ENCODE measurements around the gene LSM14B.

Gene LSM14B

DNA sequence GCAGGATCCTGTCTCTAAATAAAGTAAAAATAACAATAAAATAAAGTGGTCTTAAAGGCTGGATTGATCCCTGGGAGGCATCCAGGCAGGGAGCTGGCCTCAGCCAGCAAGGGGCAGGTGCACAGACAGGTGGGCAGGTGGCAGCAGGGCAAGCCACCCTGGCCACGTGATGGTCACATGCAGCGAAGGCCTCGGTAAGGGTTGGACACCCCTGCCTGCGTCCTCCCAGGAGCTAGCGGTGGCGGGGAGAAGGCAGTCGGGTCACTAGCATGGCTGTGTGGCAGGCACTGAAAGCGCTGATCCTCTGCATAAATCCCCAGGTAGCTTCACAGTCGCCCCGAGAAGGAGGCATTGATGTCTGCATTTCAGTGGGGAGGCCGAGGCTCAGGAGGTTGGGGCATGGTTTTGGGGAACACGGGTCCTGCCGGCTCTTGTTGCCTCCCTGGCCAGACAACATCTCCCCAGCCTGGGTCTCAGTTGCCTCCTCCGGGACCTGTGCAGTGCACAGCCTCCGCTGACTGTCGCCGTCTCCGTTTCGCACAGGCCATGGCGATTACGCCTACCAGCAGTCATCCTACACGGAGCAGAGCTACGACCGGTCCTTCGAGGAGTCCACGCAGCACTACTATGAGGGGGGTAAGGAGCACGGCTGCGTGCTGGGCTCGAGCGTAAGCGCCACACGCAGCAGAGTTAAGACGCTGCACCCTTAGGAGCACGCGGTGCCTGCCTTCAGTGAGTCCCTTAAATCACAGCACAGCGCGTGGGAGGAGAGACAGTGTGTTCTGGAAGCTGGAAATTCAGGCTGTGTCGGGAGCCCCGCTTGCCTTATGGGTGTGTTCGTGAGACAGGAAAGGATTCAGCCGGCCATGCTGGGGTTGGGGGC is 42.8 kb downstream of the LSM14B start:
- no peak for DNase-seq

DNA sequence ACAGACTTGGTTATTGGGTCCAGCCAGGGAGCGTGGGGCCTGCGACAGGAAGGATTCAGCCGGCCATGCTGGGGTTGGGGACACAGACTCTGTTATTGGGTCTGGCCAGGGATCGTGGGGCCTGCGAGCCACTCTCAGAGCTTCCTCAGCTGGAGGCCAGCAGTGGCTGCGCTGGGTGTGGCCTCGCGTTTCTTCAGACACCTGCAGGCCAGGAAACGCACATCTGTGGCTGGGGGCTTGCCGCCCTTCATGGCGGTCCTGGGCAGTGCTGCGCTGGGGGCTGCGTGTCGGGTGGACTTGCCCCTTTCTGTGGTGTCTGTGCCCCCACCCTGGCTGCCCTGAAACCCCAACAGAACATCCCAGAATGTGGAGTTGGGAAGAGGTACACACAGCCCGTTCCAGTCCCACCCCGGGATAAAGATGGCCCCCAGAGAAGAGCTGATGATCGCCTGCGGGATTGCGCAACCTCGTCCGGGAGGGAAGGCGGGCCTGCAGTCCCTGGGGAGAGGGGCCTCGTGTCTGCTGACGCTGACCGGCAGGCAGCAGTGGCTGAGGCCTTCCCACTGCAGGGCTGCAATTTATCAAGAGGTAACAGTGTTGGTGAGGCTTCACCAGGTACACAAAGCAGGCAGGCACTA is 43.6 kb downstream of the LSM14B start:
- no peak for DNase-seq

DNA sequence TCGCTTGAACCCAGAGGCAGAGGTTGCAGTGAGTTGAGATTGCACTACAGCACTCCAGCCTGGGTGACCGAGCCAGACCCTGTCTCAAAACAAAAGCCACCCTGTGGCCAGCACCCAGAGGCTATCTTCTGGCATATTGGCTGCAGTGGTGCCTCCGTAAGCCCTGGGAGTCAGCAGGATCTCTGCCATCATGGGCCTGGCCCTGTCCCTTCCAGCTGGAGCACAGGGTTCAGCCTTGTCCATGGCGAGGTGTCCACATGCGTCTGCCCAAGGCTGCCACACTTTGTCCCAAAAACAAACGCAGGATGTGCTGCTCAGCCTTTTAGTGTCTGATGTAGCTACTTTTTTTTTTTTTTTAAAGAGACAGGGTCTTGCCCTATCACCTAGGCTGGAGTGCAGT is 45.2 kb downstream of the LSM14B start:
- no peak for DNase-seq

DNA sequence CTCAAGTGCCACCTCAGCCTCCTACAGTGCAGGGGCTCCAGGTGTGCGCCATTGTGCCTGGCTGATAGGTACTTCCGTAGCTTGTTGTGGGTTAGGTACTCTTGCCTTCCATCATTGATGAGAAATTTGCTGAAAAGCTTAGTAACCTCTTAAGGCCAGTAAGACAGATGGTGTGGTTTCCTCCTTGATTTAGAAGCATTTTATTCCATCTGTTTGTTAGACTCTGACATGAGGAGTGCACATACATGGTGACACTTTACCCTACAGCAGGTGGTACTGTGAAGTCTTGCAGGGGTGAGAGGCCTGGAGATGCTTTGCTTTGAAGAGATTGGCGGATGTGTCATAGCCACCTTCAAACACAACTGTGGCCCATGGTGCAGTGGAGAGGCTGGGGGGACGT is 45.8 kb downstream of the LSM14B start:
- no peak for DNase-seq

DNA sequence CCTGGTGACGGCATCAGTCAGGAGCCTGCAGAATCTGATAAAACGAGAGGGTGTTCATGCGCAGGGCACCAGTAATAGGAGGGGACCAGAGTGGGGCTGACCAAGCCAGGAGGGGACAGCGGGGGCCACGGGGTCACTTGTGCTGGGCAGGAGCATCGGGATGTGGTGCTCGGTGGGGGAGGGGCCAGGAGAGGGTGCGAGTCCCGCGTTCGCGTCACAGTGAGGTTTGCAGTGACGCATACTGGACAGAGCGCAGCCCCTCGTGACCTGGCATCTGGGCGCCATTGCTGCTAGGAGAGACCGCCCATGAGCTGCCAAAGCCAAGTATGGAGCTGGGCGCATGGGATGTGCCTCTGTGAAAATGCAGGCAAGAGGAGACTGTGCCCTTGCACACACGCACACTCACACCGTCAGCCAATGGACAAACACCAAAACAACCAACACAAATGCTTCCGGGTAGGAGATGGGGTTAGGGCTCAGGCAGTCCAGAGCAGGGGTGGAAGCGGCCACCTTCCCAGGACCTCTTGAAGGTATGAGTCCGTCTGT is 46.7 kb downstream of the LSM14B start:
- DNase-seq, result no peak

DNA sequence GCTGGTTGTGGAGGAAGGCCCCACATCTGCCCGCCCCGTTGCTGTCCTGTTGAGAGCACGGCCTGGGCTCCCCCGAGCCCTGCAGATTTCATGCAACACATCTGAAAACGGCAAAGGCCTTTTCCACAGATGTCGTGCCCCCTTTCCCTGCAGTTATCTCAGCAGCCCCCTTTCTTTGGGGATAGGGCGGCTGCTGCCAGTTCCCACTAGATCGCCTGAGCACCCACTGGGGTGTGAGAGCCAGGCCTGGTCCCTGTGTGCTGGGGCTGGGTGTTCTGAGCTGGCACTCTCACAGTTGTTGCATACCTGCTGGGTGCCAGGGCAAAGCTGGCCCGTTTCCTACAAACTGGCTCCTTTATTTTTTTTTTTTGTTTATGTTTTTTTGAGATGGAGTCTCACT is 48.3 kb downstream of the LSM14B start:
- DNase-seq, result no peak

DNA sequence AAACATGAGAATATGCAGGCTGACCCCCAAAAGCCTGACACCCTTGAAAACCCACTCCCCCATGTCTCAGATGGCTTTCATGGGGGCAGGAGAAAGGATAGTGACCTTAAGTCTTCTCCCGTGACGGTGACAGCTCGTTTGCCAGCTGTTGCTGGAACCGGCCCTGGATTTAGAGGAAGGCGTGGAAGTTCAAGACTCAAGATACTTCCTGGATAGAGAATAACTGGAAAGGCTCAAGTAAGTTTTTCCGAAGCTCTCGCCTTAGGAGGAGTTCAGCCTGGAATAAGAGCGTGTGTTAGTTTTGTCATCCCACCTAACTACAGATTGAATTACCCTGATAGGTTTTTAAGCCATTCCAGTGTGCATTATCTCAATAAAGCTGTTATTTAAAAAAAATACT is 49.0 kb downstream of the LSM14B start:
- DNase-seq, result no peak

DNA sequence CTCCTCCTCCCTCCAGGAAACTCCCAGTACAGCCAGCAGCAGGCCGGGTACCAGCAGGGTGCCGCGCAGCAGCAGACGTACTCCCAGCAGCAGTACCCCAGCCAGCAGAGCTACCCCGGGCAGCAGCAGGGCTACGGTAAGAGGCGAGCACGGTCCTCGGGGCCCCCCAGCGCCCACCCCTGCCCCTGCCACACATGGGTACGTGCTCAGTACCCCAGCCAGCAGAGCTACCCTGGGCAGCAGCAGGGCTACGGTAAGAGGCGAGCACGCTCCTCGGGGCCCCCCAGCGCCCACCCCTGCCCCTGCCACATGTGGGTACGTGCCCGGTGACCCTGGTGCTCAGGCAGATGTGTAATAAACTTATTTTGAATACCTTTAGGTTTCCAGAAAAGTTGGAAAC is 50.4 kb downstream of the LSM14B start:
- no peak for DNase-seq

DNA sequence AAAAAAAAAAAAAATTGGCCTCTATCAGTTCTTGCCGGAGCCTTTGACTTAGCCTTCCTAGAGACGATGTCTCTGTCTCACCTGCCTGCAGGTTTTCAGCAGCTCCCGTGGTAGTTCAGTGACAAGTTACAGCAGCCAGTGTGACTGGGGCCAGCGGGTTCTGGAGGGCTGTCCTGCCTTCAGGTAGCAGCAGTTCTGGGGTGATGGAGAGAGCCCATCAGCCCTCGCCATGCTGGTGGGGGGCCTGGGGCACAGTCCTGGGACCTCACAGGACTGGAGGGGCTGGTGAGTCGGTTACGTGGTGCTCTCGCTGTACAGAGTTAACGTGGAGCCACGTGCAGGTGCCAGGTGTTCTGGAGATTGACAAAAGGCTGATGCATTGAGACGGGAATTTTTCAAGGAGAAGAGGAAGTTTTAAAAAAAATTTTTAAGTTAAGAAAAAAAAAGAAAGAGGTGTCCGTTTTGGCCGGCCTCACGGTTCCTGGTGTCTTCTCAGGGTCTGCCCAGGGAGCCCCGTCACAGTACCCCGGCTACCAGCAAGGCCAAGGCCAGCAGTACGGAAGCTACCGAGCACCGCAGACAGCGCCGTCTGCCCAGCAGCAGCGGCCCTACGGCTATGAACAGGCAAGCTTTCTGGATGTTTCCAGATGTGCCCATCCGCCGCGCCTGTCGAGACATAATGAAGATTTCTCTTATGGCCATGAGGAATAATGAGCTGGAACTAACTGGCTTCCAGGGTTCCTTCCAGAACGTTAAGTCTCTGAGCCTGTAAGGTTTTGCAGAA is 51.9 kb downstream of the LSM14B start:
- no peak for DNase-seq

DNA sequence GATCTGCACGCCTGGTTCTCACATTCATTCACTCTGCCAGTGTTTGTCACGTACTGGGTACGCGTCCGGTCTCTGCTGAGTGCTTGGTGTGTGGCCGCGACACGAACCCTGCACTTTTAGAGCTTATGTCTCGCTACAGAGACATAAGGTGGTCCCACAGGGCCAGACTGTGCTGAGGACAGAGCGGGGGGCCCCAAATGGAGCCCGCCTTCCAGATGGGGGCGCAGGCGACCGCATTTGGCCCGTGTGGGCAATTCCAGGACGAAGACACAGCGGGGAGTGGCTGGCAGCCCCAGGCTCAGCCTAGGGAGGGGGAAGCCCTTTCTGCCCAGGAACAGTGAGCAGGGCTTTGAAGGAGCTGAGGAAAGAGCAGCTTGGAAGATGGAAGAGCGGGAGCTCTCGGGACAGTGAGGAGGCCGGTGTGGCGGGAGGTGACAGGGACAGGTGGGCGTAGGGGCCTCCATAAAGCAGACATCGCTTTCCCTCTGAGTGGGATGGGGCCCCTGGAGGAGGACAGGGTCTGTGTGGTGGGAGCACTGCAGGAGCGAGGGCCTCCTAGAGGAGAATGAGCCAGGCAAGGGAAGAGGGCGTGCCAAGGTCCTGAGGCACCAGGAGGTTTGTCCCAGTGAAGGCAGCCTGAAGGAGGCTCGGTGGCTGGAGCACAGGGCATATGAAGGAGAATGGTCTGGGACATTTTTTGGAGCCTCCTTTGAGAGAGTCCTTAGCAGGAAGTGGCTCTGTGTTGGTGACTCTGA is 52.8 kb downstream of the LSM14B start:
- no peak for DNase-seq

DNA sequence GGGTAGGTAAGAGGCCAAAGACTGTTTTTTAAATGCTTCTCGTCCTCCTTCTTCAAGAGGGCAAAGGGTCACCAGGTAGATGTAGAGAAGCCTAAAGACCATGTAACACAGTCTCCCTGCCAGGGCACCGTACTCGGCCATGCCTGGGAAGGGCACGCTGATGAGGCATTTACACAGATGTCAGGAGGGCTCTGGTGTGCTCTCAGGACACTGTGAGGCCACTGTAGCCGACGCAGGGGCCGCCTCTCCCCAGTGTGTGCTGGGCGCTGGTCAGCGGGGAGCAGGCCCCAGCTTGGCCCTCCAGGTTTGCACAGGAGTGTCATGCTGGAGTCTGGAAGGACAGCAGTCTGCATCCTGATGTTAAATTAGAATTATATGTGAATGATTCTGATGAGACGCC is 53.4 kb downstream of the LSM14B start:
- DNase-seq, result no peak

DNA sequence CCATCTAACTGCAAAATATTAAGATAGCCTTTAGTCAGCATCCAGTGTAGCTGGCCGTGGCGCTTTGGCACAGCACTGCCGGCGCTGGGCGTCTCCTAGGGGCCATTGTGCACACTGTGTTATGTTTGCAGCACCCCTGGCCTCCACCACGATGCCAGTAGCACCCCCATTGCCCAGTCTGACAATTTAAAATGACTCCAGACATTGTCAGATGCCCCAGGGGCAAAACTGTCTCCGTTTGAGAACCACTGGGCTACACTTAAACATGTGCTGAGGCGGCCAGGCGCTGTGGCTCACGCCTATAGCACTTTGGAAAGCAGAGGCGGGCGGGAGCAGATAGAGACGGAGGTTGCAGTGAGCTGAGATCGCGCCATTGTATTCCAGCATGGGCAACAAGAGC is 54.6 kb downstream of the LSM14B start:
- no peak for DNase-seq

DNA sequence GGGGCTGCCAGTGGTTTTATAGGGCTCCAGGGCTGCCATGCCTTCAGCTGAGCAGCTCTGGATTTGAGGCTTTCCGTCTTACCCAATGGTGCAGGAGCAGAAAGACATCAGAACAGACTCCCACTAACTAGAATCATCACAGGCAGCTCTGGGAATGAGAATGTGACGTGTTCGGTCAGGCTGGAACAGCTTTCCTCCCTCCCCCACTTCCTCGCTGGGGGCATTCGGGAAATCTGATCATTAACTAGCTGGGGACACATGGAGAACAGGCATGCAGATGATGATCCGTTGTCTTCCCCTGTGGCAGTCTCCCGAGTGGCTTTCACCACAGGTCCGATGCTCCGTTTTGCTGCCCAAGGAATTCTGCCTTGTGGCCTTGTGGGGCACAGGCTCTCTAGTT is 55.0 kb downstream of the LSM14B start:
- DNase-seq, result no peak

DNA sequence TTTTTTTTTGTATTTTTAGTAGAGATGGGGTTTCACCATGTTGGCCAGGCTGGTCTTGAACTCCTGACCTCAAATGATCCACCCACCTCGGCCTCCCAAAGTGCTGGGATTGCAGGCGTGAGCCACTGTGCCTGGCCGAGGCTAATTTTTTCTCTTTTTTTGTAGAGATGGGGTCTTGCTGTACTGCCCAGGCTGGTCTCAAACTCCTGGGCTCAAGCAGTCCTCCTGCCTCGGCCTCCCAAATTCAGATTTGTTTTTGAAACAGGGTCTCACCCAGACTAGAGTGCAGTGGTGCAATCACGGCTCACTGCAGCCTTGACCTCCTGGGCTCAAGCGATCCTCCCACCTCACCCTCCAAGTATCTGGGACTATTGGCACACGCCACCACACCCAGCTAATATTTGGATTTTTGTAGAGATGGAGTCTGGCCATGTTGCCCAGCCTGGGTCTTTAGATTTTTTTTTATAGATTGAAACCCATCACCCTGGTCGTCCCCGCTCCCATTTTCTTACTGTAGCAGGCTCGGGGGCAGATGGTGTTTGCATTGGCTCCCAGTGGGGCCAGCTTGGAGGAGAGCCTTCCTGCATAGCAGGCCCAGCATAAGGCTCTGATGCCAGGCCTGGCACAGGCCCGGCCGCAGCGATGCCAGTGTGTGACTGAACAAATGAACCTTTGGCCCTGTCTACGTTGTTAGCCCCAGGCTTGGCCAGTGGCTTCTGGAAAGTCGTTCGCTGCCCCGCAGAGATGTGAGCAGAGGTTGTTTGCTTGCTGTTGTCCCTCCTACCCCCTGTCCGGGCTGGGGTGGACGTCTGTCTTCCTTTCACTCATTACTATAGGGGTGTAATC is 56.3 kb downstream of the LSM14B start:
- DNase-seq, result no peak

DNA sequence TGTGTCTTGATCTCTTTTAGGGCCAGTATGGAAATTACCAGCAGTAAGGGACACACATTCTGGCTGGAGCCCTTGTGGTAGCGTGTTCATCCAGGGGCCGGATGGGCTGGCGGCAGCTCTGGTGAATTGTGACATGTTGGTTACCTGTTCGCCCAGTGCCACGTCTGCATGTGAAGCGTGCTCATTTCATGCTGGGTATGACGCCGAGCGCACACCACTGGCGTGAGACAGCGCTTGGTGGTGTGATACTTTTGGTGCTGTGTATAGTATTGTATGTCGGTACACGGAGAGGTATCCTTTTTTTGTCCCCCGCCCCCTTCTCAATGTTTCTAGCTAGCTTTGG is 56.9 kb downstream of the LSM14B start:
- no peak for DNase-seq

DNA sequence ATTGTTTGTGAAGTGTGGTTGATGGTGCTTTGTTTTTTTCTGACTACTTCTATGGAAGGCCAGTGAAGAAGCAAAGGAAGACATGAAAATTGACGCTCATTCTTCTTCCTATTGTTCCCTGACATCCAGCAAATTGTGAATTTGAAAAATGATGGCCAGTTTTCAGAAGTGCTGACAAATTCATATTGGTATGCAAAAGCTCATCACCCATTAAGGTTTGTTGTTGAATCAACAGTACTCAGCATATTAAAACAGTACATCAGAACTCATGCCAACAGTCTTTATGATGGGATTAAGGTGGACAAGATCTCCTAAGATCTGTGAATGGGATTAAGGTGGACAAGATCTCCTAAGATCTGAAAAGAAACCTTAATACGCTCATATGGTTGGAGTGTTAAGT is 59.5 kb downstream of the LSM14B start:
- DNase-seq, result no peak

DNA sequence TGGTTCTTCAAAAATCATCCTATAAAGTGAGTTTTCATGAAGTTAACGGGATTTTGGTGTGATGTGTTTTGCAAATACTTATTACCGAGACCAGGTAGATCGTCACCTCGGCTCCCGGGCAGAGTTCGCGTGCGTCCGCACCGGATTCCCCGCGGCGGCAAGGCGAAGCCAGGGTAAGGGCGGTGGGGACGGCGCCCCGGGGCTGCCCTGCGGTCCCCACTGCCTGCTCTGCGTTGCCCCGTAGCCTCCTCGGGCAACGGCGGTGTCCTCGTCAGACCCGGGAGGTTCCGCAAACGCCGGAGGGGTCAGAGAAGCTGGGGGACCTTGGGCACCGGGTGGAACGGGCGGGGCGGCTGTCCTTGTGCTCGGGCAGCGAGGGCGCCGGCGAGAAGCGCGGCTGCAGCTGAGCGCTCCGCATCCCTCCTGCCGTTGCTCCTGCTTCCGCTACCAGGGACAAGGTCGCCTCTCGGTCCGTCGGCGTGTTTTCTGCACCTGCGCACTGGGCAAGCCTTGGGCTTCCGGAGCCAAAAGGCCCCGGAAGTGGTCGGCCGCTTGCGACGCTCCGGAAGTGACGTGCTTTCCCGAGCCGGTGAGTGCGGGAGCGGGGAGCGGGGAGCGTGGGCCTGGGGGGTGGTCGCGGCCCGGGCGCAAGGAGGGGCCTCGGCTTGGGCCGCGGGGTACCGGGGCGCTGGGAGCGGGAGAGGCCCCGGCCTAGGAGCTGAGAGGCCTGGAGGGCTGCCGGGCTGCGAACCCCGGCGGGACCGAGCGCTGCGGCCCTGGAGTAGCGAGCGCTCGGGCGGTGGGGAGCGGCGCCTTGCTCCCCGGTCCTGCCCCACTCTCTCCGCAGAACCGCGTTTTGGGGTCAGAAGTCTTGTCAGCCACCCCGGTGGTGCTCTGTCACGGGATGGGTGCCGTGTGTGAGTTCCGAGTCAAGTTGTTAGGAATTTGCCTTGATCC is 60.5 kb downstream of the LSM14B start, which contains the start of gene MTG2:
Gene MTG2, plus strand, starts transcription at position 560 of the 957 bp plus-strand sequence. CDS start 10,393 bp downstream, outside the sequence.
- DNase-seq, result peak; percentile 93 to 94

DNA sequence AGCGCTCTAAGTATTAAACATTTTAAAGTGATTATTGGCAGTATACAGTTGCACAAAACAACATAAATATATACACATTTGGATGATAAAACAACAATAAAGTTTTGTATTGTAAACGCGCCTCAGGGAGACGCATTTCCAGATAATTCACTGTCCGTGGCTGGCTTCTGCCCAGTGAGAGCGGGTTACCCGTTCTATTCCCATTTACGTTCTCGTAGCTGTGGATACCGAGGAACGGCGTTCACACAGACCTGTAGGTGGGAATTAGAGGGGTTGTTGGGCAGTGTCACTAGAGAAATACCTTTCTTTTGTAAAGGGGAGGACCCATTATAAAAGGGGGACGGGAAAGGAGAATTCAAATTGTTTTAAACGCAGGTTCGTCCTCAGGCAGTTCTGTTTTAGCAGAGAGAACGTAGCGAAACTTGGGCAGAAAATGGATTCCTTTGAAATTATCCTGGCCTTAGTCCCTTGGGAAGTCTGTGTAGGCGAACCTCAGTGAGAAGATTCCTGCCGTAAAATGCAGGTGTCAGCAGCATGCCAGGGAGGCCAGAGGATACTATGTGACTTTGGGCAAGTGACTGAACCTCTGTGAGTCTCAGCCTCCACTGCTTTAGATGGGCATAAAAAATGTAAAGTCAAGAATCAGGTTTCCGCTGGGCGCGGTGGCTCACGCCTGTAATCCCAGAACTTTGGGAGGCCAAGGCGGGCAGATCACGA is 61.3 kb downstream of the LSM14B start:
- no peak for DNase-seq

All from activated CD4-positive, alpha-beta T cell treated with anti-CD3 and anti-CD28 coated beads for 4 hours (primary cell).